GM23338 (cell line): ENCODE measurements around the gene UTP18. TPM values are rescaled to one million over a fixed set of nuclear protein-coding genes. Genes with fewer than 3 reads are reported as not detected.
"Not testable (repeated sequence)": the region's sequence is repeated elsewhere in the genome, so short reads cannot be mapped to it uniquely, and the experiment has no call there.

ENCODE experiments used
- ATAC-seq: fragments of 200-7000 bp; cut with Tn5 transposase; 3 replicates; pipeline ENCODE4 v1.9.1; 2020
- DNase-seq: peaks from one replicate; pipeline ENCODE4 v3.0.0-alpha.2; 2015; ENCODE audit warnings: low spot score
- H2AFZ ChIP-seq: fragments of 200-600 bp; sonication (generic); 2 replicates; pipeline ENCODE4 v1.8.0; 2016; ENCODE audit warnings: antibody characterized with exemption, mild to moderate bottlenecking, moderate library complexity
- H3F3A ChIP-seq: fragments of 200-600 bp; sonication (generic); replicated peaks from 2 replicates; pipeline ENCODE4 v1.8.0; 2017; ENCODE audit warnings: antibody characterized with exemption, mixed run types, low read depth
- H3K27ac ChIP-seq: fragments of 200-600 bp; sonication (generic); 2 replicates; pipeline ENCODE4 v1.6.1; 2016; ENCODE audit warnings: low read depth
- H3K27me3 ChIP-seq: fragments of 200-600 bp; sonication (generic); 2 replicates; pipeline ENCODE4 v1.8.0; 2016; ENCODE audit warnings: mild to moderate bottlenecking, mixed run types, moderate library complexity; ENCODE audit not compliant: insufficient read depth
- H3K36me3 ChIP-seq: fragments of 200-600 bp; sonication (generic); 2 replicates; pipeline ENCODE4 v1.8.0; 2016; ENCODE audit warnings: mild to moderate bottlenecking; ENCODE audit not compliant: insufficient read depth
- H3K4me1 ChIP-seq: fragments of 200-600 bp; sonication (generic); 2 replicates; pipeline ENCODE4 v1.8.0; 2016; ENCODE audit warnings: mild to moderate bottlenecking, moderate library complexity; ENCODE audit not compliant: insufficient read depth
- H3K4me2 ChIP-seq: fragments of 200-600 bp; sonication (generic); 2 replicates; pipeline ENCODE4 v1.7.1; 2017; ENCODE audit warnings: mixed run types
- H3K4me3 ChIP-seq: fragments of 200-600 bp; sonication (generic); 2 replicates; pipeline ENCODE4 v1.6.1; 2016; ENCODE audit warnings: mixed run types
- H3K79me2 ChIP-seq: fragments of 200-600 bp; sonication (generic); replicated peaks from 2 replicates; pipeline ENCODE4 v1.8.0; 2017; ENCODE audit warnings: mild to moderate bottlenecking; ENCODE audit not compliant: insufficient read depth
- H3K9me2 ChIP-seq: fragments of 200-600 bp; sonication (generic); 2 replicates; pipeline ENCODE4 v1.8.0; 2017; ENCODE audit not compliant: insufficient read depth
- H4K20me1 ChIP-seq: fragments of 200-600 bp; sonication (generic); replicated peaks from 2 replicates; pipeline ENCODE4 v1.8.0; 2017; ENCODE audit warnings: mild to moderate bottlenecking; ENCODE audit not compliant: insufficient read depth
- H3K27ac Mint-ChIP-seq: 2 replicates; pipeline ENCODE4 v1.8.0; 2020; ENCODE audit warnings: inconsistent platforms, mild to moderate bottlenecking, moderate library complexity, mixed read lengths
- H3K27me3 Mint-ChIP-seq: 3 replicates; pipeline ENCODE4 v1.8.0; 2022; ENCODE audit warnings: low read depth, mild to moderate bottlenecking, moderate library complexity, mixed read lengths, inconsistent platforms; ENCODE audit not compliant: insufficient read depth, poor library complexity
- H3K36me3 Mint-ChIP-seq: 3 replicates; pipeline ENCODE4 v1.8.0; 2021; ENCODE audit warnings: low read depth, mild to moderate bottlenecking, inconsistent platforms, moderate library complexity, mixed read lengths
- H3K4me1 Mint-ChIP-seq: 3 replicates; pipeline ENCODE4 v1.8.0; 2020; ENCODE audit warnings: mild to moderate bottlenecking, inconsistent platforms, mixed read lengths
- H3K4me3 Mint-ChIP-seq: 3 replicates; pipeline ENCODE4 v1.8.0; 2021; ENCODE audit warnings: moderate library complexity, mild to moderate bottlenecking, inconsistent platforms, mixed read lengths
- H3K9me3 Mint-ChIP-seq: 3 replicates; pipeline ENCODE4 v1.8.0; 2020; ENCODE audit warnings: moderate library complexity, mild to moderate bottlenecking, inconsistent platforms, mixed read lengths
- CREB1 ChIP-seq: fragments of 250-450 bp; sonication (Bioruptor Pico); IDR thresholded peaks from 2 replicates; pipeline ENCODE4 v1.5.0; 2020; ENCODE audit warnings: low read depth, mild to moderate bottlenecking, moderate library complexity
- ETS1 ChIP-seq: IDR thresholded peaks from 2 replicates; pipeline ENCODE4 v1.6.1; 2016; ENCODE audit warnings: antibody characterized with exemption
- JUNB ChIP-seq: IDR thresholded peaks from one replicate; pipeline ENCODE4 v1.6.1; 2016; ENCODE audit warnings: antibody characterized with exemption; ENCODE audit not compliant: unreplicated experiment
- NANOG ChIP-seq: IDR thresholded peaks from 2 replicates; pipeline ENCODE4 v1.6.1; 2016; ENCODE audit warnings: antibody characterized with exemption, borderline replicate concordance
- STAT1 ChIP-seq: IDR thresholded peaks from one replicate; pipeline ENCODE4 v1.6.1; 2016; ENCODE audit warnings: antibody characterized with exemption; ENCODE audit not compliant: unreplicated experiment
- ZNF114 ChIP-seq: fragments of 250-450 bp; sonication (Bioruptor Pico); IDR thresholded peaks from 2 replicates; pipeline ENCODE4 v1.5.0; 2020; ENCODE audit warnings: mild to moderate bottlenecking, moderate library complexity
- ZNF331 ChIP-seq: fragments of 250-450 bp; sonication (Bioruptor Pico); IDR thresholded peaks from 2 replicates; pipeline ENCODE4 v1.5.0; 2020; ENCODE audit warnings: low read depth, mild to moderate bottlenecking, moderate library complexity
- polyA plus RNA-seq: library from polyadenylated mRNA; unstranded; fragments of >200 nt; fragmentation: Nextera tagmentation; extraction: Ambion mirVana; gene quantifications from 2 replicates; pipeline ENCODE4 v1.2.1, GENCODE V29; 2016
- total RNA-seq: library from RNA; depleted of rRNA; stranded (reverse); fragments of >200 nt; shearing (Covaris generic); gene quantifications from 2 replicates; pipeline ENCODE4 v1.2.3, GENCODE V29; 2014
- TF ChIP-seq, protein P1 (sequence below), 2 experiments: fragments of 200-600 bp in 1 of 2; sonication (generic) in 1 of 2; conservative IDR thresholded peaks; 2 replicates each; pipeline versions ENCODE4 v1.5.1 to v1.6.1; 2016 to 2017; ENCODE audit warnings: antibody characterized with exemption in 2 of 2, low read depth in 2 of 2, mild to moderate bottlenecking in 2 of 2, moderate library complexity in 1 of 2
- TF ChIP-seq, protein P2 (sequence below): IDR thresholded peaks from one replicate; pipeline ENCODE4 v1.6.1; 2018; ENCODE audit warnings: antibody characterized with exemption; ENCODE audit not compliant: unreplicated experiment

Gene UTP18
- total and polyA plus RNA-seq, 2 experiments from 2014 or later: 79.4 to 87.9 TPM

GRCh38 chr17:51224402-51225262, 35.7 kb upstream of the UTP18 start (continued):
- TF ChIP-seq ETS1: no peak
- TF ChIP-seq NANOG: no peak
- TF ChIP-seq, protein P1, sequence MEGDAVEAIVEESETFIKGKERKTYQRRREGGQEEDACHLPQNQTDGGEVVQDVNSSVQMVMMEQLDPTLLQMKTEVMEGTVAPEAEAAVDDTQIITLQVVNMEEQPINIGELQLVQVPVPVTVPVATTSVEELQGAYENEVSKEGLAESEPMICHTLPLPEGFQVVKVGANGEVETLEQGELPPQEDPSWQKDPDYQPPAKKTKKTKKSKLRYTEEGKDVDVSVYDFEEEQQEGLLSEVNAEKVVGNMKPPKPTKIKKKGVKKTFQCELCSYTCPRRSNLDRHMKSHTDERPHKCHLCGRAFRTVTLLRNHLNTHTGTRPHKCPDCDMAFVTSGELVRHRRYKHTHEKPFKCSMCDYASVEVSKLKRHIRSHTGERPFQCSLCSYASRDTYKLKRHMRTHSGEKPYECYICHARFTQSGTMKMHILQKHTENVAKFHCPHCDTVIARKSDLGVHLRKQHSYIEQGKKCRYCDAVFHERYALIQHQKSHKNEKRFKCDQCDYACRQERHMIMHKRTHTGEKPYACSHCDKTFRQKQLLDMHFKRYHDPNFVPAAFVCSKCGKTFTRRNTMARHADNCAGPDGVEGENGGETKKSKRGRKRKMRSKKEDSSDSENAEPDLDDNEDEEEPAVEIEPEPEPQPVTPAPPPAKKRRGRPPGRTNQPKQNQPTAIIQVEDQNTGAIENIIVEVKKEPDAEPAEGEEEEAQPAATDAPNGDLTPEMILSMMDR (conservative IDR thresholded peaks at IDR 0.05; ENCODE audit: low read depth in 2 of 2): no peak
- TF ChIP-seq JUNB: no peak
- no peak for TF ChIP-seq CREB1 (CRISPR knock-in tag)
- no peak for TF ChIP-seq ZNF331
- TF ChIP-seq, protein P2, sequence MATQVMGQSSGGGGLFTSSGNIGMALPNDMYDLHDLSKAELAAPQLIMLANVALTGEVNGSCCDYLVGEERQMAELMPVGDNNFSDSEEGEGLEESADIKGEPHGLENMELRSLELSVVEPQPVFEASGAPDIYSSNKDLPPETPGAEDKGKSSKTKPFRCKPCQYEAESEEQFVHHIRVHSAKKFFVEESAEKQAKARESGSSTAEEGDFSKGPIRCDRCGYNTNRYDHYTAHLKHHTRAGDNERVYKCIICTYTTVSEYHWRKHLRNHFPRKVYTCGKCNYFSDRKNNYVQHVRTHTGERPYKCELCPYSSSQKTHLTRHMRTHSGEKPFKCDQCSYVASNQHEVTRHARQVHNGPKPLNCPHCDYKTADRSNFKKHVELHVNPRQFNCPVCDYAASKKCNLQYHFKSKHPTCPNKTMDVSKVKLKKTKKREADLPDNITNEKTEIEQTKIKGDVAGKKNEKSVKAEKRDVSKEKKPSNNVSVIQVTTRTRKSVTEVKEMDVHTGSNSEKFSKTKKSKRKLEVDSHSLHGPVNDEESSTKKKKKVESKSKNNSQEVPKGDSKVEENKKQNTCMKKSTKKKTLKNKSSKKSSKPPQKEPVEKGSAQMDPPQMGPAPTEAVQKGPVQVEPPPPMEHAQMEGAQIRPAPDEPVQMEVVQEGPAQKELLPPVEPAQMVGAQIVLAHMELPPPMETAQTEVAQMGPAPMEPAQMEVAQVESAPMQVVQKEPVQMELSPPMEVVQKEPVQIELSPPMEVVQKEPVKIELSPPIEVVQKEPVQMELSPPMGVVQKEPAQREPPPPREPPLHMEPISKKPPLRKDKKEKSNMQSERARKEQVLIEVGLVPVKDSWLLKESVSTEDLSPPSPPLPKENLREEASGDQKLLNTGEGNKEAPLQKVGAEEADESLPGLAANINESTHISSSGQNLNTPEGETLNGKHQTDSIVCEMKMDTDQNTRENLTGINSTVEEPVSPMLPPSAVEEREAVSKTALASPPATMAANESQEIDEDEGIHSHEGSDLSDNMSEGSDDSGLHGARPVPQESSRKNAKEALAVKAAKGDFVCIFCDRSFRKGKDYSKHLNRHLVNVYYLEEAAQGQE: no peak
- no peak for TF ChIP-seq STAT1
- no peak for TF ChIP-seq ZNF114

GRCh38 chr17:51225523-51225922, 34.8 kb upstream of the UTP18 start:
- H3K27me3 Mint-ChIP-seq, H3K27ac Mint-ChIP-seq, H3K9me3 Mint-ChIP-seq, H3K4me1 Mint-ChIP-seq, H3F3A ChIP-seq, DNase-seq, H3K9me2 ChIP-seq, ATAC-seq, H3K27me3 ChIP-seq, H3K4me2 ChIP-seq, H3K4me3 Mint-ChIP-seq, H3K4me3 ChIP-seq, H3K27ac ChIP-seq, H3K4me1 ChIP-seq, H2AFZ ChIP-seq: not testable (repeated sequence)
- peaks cover 29% of the 10 kb centered on the region for H3K36me3 Mint-ChIP-seq
- Histone ChIP-seq H3K36me3 (peaks cover 25% of the 10 kb centered on the region), H4K20me1 (peaks cover 12% of the 10 kb centered on the region), H3K79me2 (peaks cover 73% of the 10 kb centered on the region)
